GM12892 (cell line): Measurements from ENCODE around the gene SAMD4A.

ENCODE experiments used
- POLR2A ChIP-seq: IDR thresholded peaks from 2 replicates; pipeline ENCODE4 v1.6.1; 2011; ENCODE audit warnings: low read depth, low read length, control low read depth
- POLR2AphosphoS5 ChIP-seq: IDR thresholded peaks from 2 replicates; pipeline ENCODE4 v1.6.1; 2011; ENCODE audit warnings: low read depth, low read length, control low read depth
- TAF1 ChIP-seq: IDR thresholded peaks from 2 replicates; pipeline ENCODE4 v1.6.1; 2011; ENCODE audit warnings: low read depth, mild to moderate bottlenecking, control low read depth, low read length, borderline replicate concordance

GRCh38 chr14:54719406-54719805, 152.5 kb downstream of the SAMD4A start:
- TF ChIP-seq POLR2A (no peak), TAF1 (no peak), POLR2AphosphoS5 (no peak)
